Naive B cell (primary cell): ENCODE results near the gene FAM120B. TPM values are rescaled to one million over a fixed set of nuclear protein-coding genes. Genes with fewer than 3 reads are reported as not detected.

Experiments used
- ATAC-seq, 2 donors: fragments of 150-1000 bp; cut with Tn5 transposase; 2 replicates each; pipeline ENCODE4 v1.10.0; 2021; ENCODE audit warnings: low read depth in 2 of 2, mild to moderate bottlenecking in 2 of 2, moderate library complexity in 2 of 2
- DNase-seq: peaks from one replicate; pipeline ENCODE4 v3.0.0; 2022
- H3K27ac Mint-ChIP-seq, 6 donors: one replicate each; pipeline ENCODE4 v1.8.0; 2020 to 2022; ENCODE audit warnings: mild to moderate bottlenecking in 6 of 6, mixed read lengths in 6 of 6, moderate library complexity in 5 of 6, inconsistent platforms in 2 of 6
- H3K27me3 Mint-ChIP-seq, 3 donors: one replicate each; pipeline ENCODE4 v1.8.0; 2021 to 2022; ENCODE audit warnings: mixed read lengths in 3 of 3, mild to moderate bottlenecking in 1 of 3
- H3K36me3 Mint-ChIP-seq, 2 donors: one replicate each; pipeline ENCODE4 v1.8.0; 2020 to 2022; ENCODE audit warnings: mixed read lengths in 2 of 2, inconsistent platforms in 1 of 2, mild to moderate bottlenecking in 1 of 2
- H3K4me1 Mint-ChIP-seq, 3 donors: one replicate each; pipeline ENCODE4 v1.8.0; 2020 to 2022; ENCODE audit warnings: mixed read lengths in 3 of 3, inconsistent platforms in 1 of 3, mild to moderate bottlenecking in 1 of 3, moderate library complexity in 1 of 3
- H3K4me3 Mint-ChIP-seq, 8 donors: one replicate each; pipeline ENCODE4 v1.8.0; 2020 to 2022; ENCODE audit warnings: mild to moderate bottlenecking in 8 of 8, mixed read lengths in 8 of 8, moderate library complexity in 8 of 8, inconsistent platforms in 2 of 8
- H3K9me3 Mint-ChIP-seq, 7 donors: one replicate each; pipeline ENCODE4 v1.8.0; 2020 to 2022; ENCODE audit warnings: mixed read lengths in 7 of 7, mild to moderate bottlenecking in 5 of 7, inconsistent platforms in 2 of 7, moderate library complexity in 1 of 7
- polyA plus RNA-seq, 6 donors: library from polyadenylated mRNA; unstranded; fragments of 300-500 nt; fragmentation: Illumina TruSeq; gene quantifications; one replicate each; pipeline ENCODE4 v1.2.3, GENCODE V29; 2021; ENCODE audit warnings: low read depth in 6 of 6

The FAM120B gene
- polyA plus RNA-seq, 6 donors from 2014 or later: 8.3 to 35.2 (median 27.5) TPM

GRCh38 chr6:170277893-170278742 is 28.4 kb upstream of the FAM120B start:
- DNase-seq: no peak
- no peak for ATAC-seq
- Mint-ChIP-seq H3K9me3 (peaks cover 0 to 2% (median 0%) of the 10 kb centered on the region in 7 donors), H3K4me1 (peaks cover 19 to 40% (median 24%) of the 10 kb centered on the region in 3 donors), H3K27me3 (peaks cover 0 to 12% (median 6%) of the 10 kb centered on the region in 3 donors), H3K4me3 (peak overlapping the region in 5 of 8 donors; percentile 20 to 72 (median 28)), H3K27ac (peak overlapping the region in 2 of 6 donors; percentile 29 to 71), H3K36me3 (no peaks in the 10 kb centered on the region)

GRCh38 chr6:170278743-170279094 is 27.8 kb upstream of the FAM120B start:
- Mint-ChIP-seq H3K4me1 (peaks cover 19 to 38% (median 22%) of the 10 kb centered on the region in 3 donors), H3K36me3 (no peaks in the 10 kb centered on the region), H3K4me3 (peak overlapping the region in 6 of 8 donors; percentile 28 to 72 (median 44)), H3K27ac (peak overlapping the region in 3 of 6 donors; percentile 29 to 71 (median 56)), H3K9me3 (peaks cover 0 to 2% (median 0%) of the 10 kb centered on the region in 7 donors), H3K27me3 (peaks cover 0 to 12% (median 6%) of the 10 kb centered on the region in 3 donors)
- no peak for ATAC-seq
- DNase-seq: no peak

- no peak for ATAC-seq
- peaks cover 19 to 32% (median 20%) of the 10 kb centered on the region in 3 donors for H3K4me1 Mint-ChIP-seq
- DNase-seq: no peak
- peaks cover 0 to 2% (median 0%) of the 10 kb centered on the region in 7 donors for H3K9me3 Mint-ChIP-seq
- H3K4me3 Mint-ChIP-seq: peak overlapping the region in 3 of 8 donors; percentile 47 to 74 (median 64)
- H3K27me3 Mint-ChIP-seq: peaks cover 0 to 12% (median 6%) of the 10 kb centered on the region in 3 donors
- no peaks in the 10 kb centered on the region for H3K36me3 Mint-ChIP-seq
- peak overlapping the region in 2 of 6 donors; percentile 56 to 93 for H3K27ac Mint-ChIP-seq
Measured at GRCh38 chr6:170279426-170279825, 27.1 kb upstream of the FAM120B start.

GRCh38 chr6:170279977-170280688 is 26.4 kb upstream of the FAM120B start:
- peak; percentile 50 for DNase-seq
- Mint-ChIP-seq H3K36me3 (no peaks in the 10 kb centered on the region), H3K27ac (peak overlapping the region; percentile 70 to 95 (median 88)), H3K9me3 (peaks cover 0 to 2% (median 0%) of the 10 kb centered on the region in 7 donors), H3K4me3 (peak overlapping the region; percentile 58 to 87 (median 80)), H3K27me3 (peaks cover 0 to 18% (median 9%) of the 10 kb centered on the region in 3 donors), H3K4me1 (peaks cover 19 to 32% (median 20%) of the 10 kb centered on the region in 3 donors)
- peak; percentile 67 to 78 for ATAC-seq

- Mint-ChIP-seq H3K4me3 (peak overlapping the region; percentile 58 to 87 (median 80)), H3K4me1 (peaks cover 16 to 32% (median 20%) of the 10 kb centered on the region in 3 donors), H3K36me3 (no peaks in the 10 kb centered on the region), H3K27ac (peak overlapping the region; percentile 72 to 95 (median 88)), H3K9me3 (peaks cover 0 to 2% (median 0%) of the 10 kb centered on the region in 7 donors), H3K27me3 (peaks cover 0 to 24% (median 15%) of the 10 kb centered on the region in 3 donors)
- ATAC-seq: peak; percentile 69 to 77
- DNase-seq: no peak
Measured at GRCh38 chr6:170280689-170281045, 25.9 kb upstream of the FAM120B start.

GRCh38 chr6:170281331-170282292 is 24.9 kb upstream of the FAM120B start:
- peaks cover 0 to 3% (median 0%) of the 10 kb centered on the region in 7 donors for H3K9me3 Mint-ChIP-seq
- H3K27ac Mint-ChIP-seq: peak overlapping the region in 2 of 6 donors; percentile 93 to 95
- peak overlapping the region in 4 of 8 donors; percentile 74 to 87 (median 86) for H3K4me3 Mint-ChIP-seq
- H3K36me3 Mint-ChIP-seq: no peaks in the 10 kb centered on the region
- H3K27me3 Mint-ChIP-seq: peaks cover 0 to 33% (median 19%) of the 10 kb centered on the region in 3 donors
- H3K4me1 Mint-ChIP-seq: peaks cover 16 to 32% (median 20%) of the 10 kb centered on the region in 3 donors
- DNase-seq (no peak), ATAC-seq (no peak)

GRCh38 chr6:170282512-170283158 is 23.9 kb upstream of the FAM120B start:
- peaks cover 0 to 38% (median 23%) of the 10 kb centered on the region in 3 donors for H3K27me3 Mint-ChIP-seq

GRCh38 chr6:170283212-170284081 is 23.1 kb upstream of the FAM120B start:
- no peak for ATAC-seq
- peaks cover 4 to 45% (median 30%) of the 10 kb centered on the region in 3 donors for H3K27me3 Mint-ChIP-seq
- H3K4me3 Mint-ChIP-seq: peak overlapping the region in 1 of 8 donors; percentile 44
- peaks cover 15 to 29% (median 19%) of the 10 kb centered on the region in 3 donors for H3K4me1 Mint-ChIP-seq
- H3K27ac Mint-ChIP-seq: peak overlapping the region in 1 of 6 donors; percentile 49
- DNase-seq: no peak
- H3K9me3 Mint-ChIP-seq: peaks cover 0 to 4% (median 0%) of the 10 kb centered on the region in 7 donors
- H3K36me3 Mint-ChIP-seq: no peaks in the 10 kb centered on the region

More at GRCh38 chr6:170282512-170283158, 23.9 kb upstream of the FAM120B start:
- Mint-ChIP-seq H3K9me3 (peaks cover 0 to 4% (median 0%) of the 10 kb centered on the region in 7 donors), H3K27ac (no peak overlapping the region), H3K36me3 (no peaks in the 10 kb centered on the region), H3K4me3 (peak overlapping the region in 1 of 8 donors; percentile 21), H3K4me1 (peaks cover 16 to 32% (median 20%) of the 10 kb centered on the region in 3 donors)
- DNase-seq: no peak
- no peak for ATAC-seq

GRCh38 chr6:170284126-170284773 is 22.3 kb upstream of the FAM120B start:
- Mint-ChIP-seq H3K27ac (no peak overlapping the region), H3K4me1 (peaks cover 16 to 26% (median 18%) of the 10 kb centered on the region in 3 donors), H3K36me3 (no peaks in the 10 kb centered on the region), H3K9me3 (peaks cover 0 to 4% (median 0%) of the 10 kb centered on the region in 7 donors), H3K4me3 (no peak overlapping the region), H3K27me3 (peaks cover 10 to 52% (median 37%) of the 10 kb centered on the region in 3 donors)
- ATAC-seq (no peak), DNase-seq (no peak)

- Mint-ChIP-seq H3K27me3 (peaks cover 10 to 50% (median 32%) of the 10 kb centered on the region in 3 donors), H3K27ac (peak overlapping the region in 1 of 6 donors; percentile 7), H3K4me3 (peak overlapping the region in 1 of 8 donors; percentile 49), H3K36me3 (no peaks in the 10 kb centered on the region), H3K4me1 (peaks cover 10 to 19% (median 14%) of the 10 kb centered on the region in 3 donors), H3K9me3 (peaks cover 0 to 3% (median 0%) of the 10 kb centered on the region in 7 donors)
- DNase-seq: no peak
- ATAC-seq: no peak
Measured at GRCh38 chr6:170284866-170285469, 21.6 kb upstream of the FAM120B start.
